Liver (tissue), 9 donors: ENCODE results near the gene TSEN2. TPM values are rescaled to one million over a fixed set of nuclear protein-coding genes. Genes with fewer than 3 reads are reported as not detected.

ENCODE experiments used
- DNase-seq: peaks from one replicate; pipeline ENCODE4 v3.0.0-alpha.2; 2017; ENCODE audit warnings: low spot score
- H3K27ac ChIP-seq, 2 donors: one replicate each; pipeline ENCODE4 v1.7.0; 2013; ENCODE audit warnings: inconsistent platforms in 2 of 2, low read length in 2 of 2, control low read depth in 1 of 2, low read depth in 1 of 2, mild to moderate bottlenecking in 1 of 2
- H3K27me3 ChIP-seq, 4 donors: one replicate each; pipeline versions ENCODE4 v1.6.1 to v1.7.0; 2013; ENCODE audit warnings: low read length in 3 of 4, inconsistent platforms in 1 of 4, mild to moderate bottlenecking in 1 of 4, moderate library complexity in 1 of 4; ENCODE audit not compliant: control insufficient read depth in 4 of 4, insufficient read depth in 4 of 4
- H3K36me3 ChIP-seq, 4 donors: one replicate each; pipeline versions ENCODE4 v1.6.1 to v1.7.0; 2013; ENCODE audit warnings: low read length in 3 of 4, mild to moderate bottlenecking in 3 of 4, low read depth in 1 of 4, moderate library complexity in 1 of 4; ENCODE audit not compliant: control insufficient read depth in 4 of 4, insufficient read depth in 3 of 4
- H3K4me1 ChIP-seq, 4 donors: one replicate each; pipeline versions ENCODE4 v1.6.1 to v1.7.0; 2013; ENCODE audit warnings: low read length in 3 of 4, mild to moderate bottlenecking in 3 of 4, moderate library complexity in 1 of 4; ENCODE audit not compliant: control insufficient read depth in 4 of 4, insufficient read depth in 4 of 4
- H3K4me3 ChIP-seq, 3 donors: one replicate each; pipeline versions ENCODE4 v1.6.1 to v1.7.0; 2013; ENCODE audit warnings: low read length in 3 of 3, control low read depth in 1 of 3, low read depth in 1 of 3, mild to moderate bottlenecking in 1 of 3
- H3K9ac ChIP-seq, 2 donors: one replicate each; pipeline ENCODE4 v1.7.0; 2013; ENCODE audit warnings: low read length in 2 of 2, mild to moderate bottlenecking in 2 of 2, moderate library complexity in 2 of 2, control low read depth in 1 of 2, low read depth in 1 of 2
- H3K9me3 ChIP-seq, 4 donors: one replicate each; pipeline versions ENCODE4 v1.6.1 to v1.7.0; 2013; ENCODE audit warnings: low read length in 3 of 4; ENCODE audit not compliant: control insufficient read depth in 4 of 4
- EGR1 ChIP-seq, 2 donors: IDR thresholded peaks; 2 replicates each; pipeline ENCODE4 v1.6.1; 2016 to 2018; ENCODE audit warnings: antibody characterized with exemption in 2 of 2, low read depth in 2 of 2
- FOXA1 ChIP-seq: IDR thresholded peaks from 2 replicates; pipeline ENCODE4 v1.6.1; 2016; ENCODE audit warnings: antibody characterized with exemption
- FOXA2 ChIP-seq: IDR thresholded peaks from 2 replicates; pipeline ENCODE4 v1.6.1; 2016; ENCODE audit warnings: antibody characterized with exemption
- GABPA ChIP-seq, 2 donors: IDR thresholded peaks in 1 of 2; conservative IDR thresholded peaks in 1 of 2; 2 replicates each; pipeline ENCODE4 v1.6.1; 2016; ENCODE audit warnings: antibody characterized with exemption in 2 of 2, mild to moderate bottlenecking in 1 of 2, moderate library complexity in 1 of 2
- HNF4A ChIP-seq, 2 donors: conservative IDR thresholded peaks; 2 replicates each; pipeline ENCODE4 v1.6.1; 2016; ENCODE audit warnings: antibody characterized with exemption in 2 of 2, mild to moderate bottlenecking in 2 of 2
- JUND ChIP-seq, 2 donors: IDR thresholded peaks; 2 replicates each; pipeline ENCODE4 v1.6.1; 2016; ENCODE audit warnings: antibody characterized with exemption in 2 of 2
- NR2F2 ChIP-seq: IDR thresholded peaks from 2 replicates; pipeline ENCODE4 v1.6.1; 2016; ENCODE audit warnings: antibody characterized with exemption
- RAD21 ChIP-seq, 2 donors: IDR thresholded peaks; 2 replicates each; pipeline ENCODE4 v1.6.1; 2016; ENCODE audit warnings: antibody characterized with exemption in 2 of 2, mild to moderate bottlenecking in 2 of 2
- RXRA ChIP-seq, 2 donors: IDR thresholded peaks; 2 replicates each; pipeline ENCODE4 v1.6.1; 2017 to 2018; ENCODE audit warnings: antibody characterized with exemption in 2 of 2, mild to moderate bottlenecking in 1 of 2
- SP1 ChIP-seq: IDR thresholded peaks from 2 replicates; pipeline ENCODE4 v1.6.1; 2018; ENCODE audit warnings: antibody characterized with exemption, mild to moderate bottlenecking
- TAF1 ChIP-seq: conservative IDR thresholded peaks from 2 replicates; pipeline ENCODE4 v1.6.1; 2016; ENCODE audit warnings: antibody characterized with exemption, mild to moderate bottlenecking
- YY1 ChIP-seq: IDR thresholded peaks from 2 replicates; pipeline ENCODE4 v1.6.1; 2016; ENCODE audit warnings: antibody characterized with exemption, mild to moderate bottlenecking
- WGBS: extraction: QIAGEN DNeasy Blood & Tissue Kit; methylation state at CpG from one replicate; pipeline ENCODE4 v1.1.7; 2013; 5-methylcytosine and 5-hydroxymethylcytosine counted together
- polyA plus RNA-seq, 2 donors: library from polyadenylated mRNA; stranded (reverse) in 1 of 2; unstranded in 1 of 2; fragments of 200-250 nt in 1 of 2; fragments of >200 nt in 1 of 2; fragmentation: Nextera tagmentation in 1 of 2; extraction: Ambion mirVana in 1 of 2; gene quantifications; one replicate each; pipeline versions ENCODE4 v1.2.1 to v1.2.3, GENCODE V29; 2013 to 2015
- total RNA-seq, 2 donors: library from RNA; depleted of rRNA; stranded (reverse); fragments of >200 nt; gene quantifications; one replicate each; pipeline ENCODE4 v1.2.3, GENCODE V29; 2014
- TF ChIP-seq, protein P1 (sequence below): IDR thresholded peaks from 2 replicates; pipeline ENCODE4 v1.6.1; 2016; ENCODE audit warnings: antibody characterized with exemption
- TF ChIP-seq, protein P2 (sequence below): fragments of 150-350 bp; IDR thresholded peaks from 2 replicates; pipeline ENCODE4 v1.5.1; 2017; ENCODE audit warnings: improper control_type of control experiment, low read depth, low read length; ENCODE audit not compliant: missing input control
- TF ChIP-seq, protein P3 (sequence below): IDR thresholded peaks from 2 replicates; pipeline ENCODE4 v1.6.1; 2016; ENCODE audit warnings: antibody characterized with exemption
- TF ChIP-seq, protein P4 (sequence below): IDR thresholded peaks from 2 replicates; pipeline ENCODE4 v1.6.1; 2016; ENCODE audit warnings: antibody characterized with exemption, mild to moderate bottlenecking
- donor health status: healthy.
- donor health status: healthy.
- donor health status: healthy.
- donor health status: healthy.
- donor health status: healthy.

TSEN2 gene
- total and polyA plus RNA-seq, 4 donors, result 4.1 to 14.1 (median 6.9) TPM

DNA sequence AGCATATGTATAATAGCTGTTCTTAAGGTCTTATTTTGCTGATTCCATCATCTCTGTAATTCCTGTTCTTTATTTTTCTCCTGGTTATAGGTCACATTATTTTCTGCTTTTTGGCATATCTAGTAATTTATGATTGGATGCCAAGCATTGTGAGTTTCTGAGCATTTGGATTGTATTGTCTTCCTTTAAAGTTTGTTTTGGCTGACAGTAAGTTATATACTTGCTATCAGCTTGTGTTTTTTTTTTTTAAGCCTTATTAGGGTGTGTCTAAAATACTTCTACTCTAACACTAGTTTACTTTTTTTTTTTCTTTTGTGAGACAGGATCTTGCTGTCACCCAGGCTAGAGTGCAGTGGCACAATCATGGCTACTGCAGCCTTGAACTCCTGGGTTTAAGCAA is 82.7 kb downstream of the TSEN2 start:
- Histone ChIP-seq H3K27ac (no peak overlapping the region), H3K9me3 (no peaks in the 10 kb centered on the region), H3K27me3 (no peaks in the 10 kb centered on the region), H3K36me3 (peaks cover 7 to 24% (median 21%) of the 10 kb centered on the region in 4 donors), H3K4me1 (no peaks in the 10 kb centered on the region), H3K4me3 (no peak overlapping the region), H3K9ac (no peak overlapping the region)
- TF ChIP-seq, protein P1, sequence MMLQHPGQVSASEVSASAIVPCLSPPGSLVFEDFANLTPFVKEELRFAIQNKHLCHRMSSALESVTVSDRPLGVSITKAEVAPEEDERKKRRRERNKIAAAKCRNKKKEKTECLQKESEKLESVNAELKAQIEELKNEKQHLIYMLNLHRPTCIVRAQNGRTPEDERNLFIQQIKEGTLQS, result no peak
- no peak for TF ChIP-seq GABPA (IDR thresholded peaks at IDR 0.05 in 1 of 2, conservative IDR thresholded peaks at IDR 0.05 in 1 of 2)
- TF ChIP-seq, protein P2, sequence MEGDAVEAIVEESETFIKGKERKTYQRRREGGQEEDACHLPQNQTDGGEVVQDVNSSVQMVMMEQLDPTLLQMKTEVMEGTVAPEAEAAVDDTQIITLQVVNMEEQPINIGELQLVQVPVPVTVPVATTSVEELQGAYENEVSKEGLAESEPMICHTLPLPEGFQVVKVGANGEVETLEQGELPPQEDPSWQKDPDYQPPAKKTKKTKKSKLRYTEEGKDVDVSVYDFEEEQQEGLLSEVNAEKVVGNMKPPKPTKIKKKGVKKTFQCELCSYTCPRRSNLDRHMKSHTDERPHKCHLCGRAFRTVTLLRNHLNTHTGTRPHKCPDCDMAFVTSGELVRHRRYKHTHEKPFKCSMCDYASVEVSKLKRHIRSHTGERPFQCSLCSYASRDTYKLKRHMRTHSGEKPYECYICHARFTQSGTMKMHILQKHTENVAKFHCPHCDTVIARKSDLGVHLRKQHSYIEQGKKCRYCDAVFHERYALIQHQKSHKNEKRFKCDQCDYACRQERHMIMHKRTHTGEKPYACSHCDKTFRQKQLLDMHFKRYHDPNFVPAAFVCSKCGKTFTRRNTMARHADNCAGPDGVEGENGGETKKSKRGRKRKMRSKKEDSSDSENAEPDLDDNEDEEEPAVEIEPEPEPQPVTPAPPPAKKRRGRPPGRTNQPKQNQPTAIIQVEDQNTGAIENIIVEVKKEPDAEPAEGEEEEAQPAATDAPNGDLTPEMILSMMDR, result no peak
- no peak for TF ChIP-seq SP1
- no peak for TF ChIP-seq RXRA (IDR thresholded peaks at IDR 0.05)
- TF ChIP-seq, protein P3, sequence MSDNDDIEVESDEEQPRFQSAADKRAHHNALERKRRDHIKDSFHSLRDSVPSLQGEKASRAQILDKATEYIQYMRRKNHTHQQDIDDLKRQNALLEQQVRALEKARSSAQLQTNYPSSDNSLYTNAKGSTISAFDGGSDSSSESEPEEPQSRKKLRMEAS, result no peak
- DNase-seq, result no peak

DNA sequence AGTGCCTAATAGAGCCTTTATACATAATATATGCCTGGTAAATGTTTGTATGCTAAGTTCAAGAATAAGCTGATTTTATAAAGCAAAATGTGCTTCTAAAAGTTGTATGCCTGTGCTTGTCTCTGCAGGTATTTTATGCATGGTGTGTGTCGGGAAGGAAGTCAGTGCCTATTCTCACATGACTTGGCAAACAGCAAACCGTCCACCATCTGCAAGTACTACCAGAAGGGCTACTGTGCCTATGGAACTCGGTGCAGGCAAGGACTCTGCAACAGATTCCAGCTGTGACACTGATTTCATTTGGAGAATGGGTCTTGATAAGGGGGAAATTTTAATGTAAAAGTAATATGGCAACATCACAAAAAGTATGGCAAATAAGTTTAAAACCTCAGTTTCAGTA is 84.5 kb downstream of the TSEN2 start:
- no peak overlapping the region for H3K9ac ChIP-seq
- WGBS, result 94% methylated on average over 3 of the region's 3 CpGs

More for the DNA sequence above, 84.5 kb downstream of the TSEN2 start:
- H3K27ac ChIP-seq, result no peak overlapping the region
- H3K4me1 ChIP-seq, result no peaks in the 10 kb centered on the region
- no peaks in the 10 kb centered on the region for H3K9me3 ChIP-seq
- TF ChIP-seq RXRA (IDR thresholded peaks at IDR 0.05) (no peak), YY1 (no peak), RAD21 (IDR thresholded peaks at IDR 0.05) (no peak), FOXA1 (no peak), TAF1 (no peak), JUND (IDR thresholded peaks at IDR 0.05) (no peak), HNF4A (conservative IDR thresholded peaks at IDR 0.05) (no peak), FOXA2 (no peak), SP1 (no peak), EGR1 (IDR thresholded peaks at IDR 0.05; ENCODE audit: low read depth in 2 of 2) (no peak), NR2F2 (no peak)
- TF ChIP-seq, protein P4, sequence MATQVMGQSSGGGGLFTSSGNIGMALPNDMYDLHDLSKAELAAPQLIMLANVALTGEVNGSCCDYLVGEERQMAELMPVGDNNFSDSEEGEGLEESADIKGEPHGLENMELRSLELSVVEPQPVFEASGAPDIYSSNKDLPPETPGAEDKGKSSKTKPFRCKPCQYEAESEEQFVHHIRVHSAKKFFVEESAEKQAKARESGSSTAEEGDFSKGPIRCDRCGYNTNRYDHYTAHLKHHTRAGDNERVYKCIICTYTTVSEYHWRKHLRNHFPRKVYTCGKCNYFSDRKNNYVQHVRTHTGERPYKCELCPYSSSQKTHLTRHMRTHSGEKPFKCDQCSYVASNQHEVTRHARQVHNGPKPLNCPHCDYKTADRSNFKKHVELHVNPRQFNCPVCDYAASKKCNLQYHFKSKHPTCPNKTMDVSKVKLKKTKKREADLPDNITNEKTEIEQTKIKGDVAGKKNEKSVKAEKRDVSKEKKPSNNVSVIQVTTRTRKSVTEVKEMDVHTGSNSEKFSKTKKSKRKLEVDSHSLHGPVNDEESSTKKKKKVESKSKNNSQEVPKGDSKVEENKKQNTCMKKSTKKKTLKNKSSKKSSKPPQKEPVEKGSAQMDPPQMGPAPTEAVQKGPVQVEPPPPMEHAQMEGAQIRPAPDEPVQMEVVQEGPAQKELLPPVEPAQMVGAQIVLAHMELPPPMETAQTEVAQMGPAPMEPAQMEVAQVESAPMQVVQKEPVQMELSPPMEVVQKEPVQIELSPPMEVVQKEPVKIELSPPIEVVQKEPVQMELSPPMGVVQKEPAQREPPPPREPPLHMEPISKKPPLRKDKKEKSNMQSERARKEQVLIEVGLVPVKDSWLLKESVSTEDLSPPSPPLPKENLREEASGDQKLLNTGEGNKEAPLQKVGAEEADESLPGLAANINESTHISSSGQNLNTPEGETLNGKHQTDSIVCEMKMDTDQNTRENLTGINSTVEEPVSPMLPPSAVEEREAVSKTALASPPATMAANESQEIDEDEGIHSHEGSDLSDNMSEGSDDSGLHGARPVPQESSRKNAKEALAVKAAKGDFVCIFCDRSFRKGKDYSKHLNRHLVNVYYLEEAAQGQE, result no peak
- TF ChIP-seq, protein P2, result no peak
- TF ChIP-seq, protein P3, result no peak
- TF ChIP-seq, protein P1, result no peak
- no peak overlapping the region for H3K4me3 ChIP-seq
- peaks cover 8 to 34% (median 32%) of the 10 kb centered on the region in 4 donors for H3K36me3 ChIP-seq
- no peak for DNase-seq
- H3K27me3 ChIP-seq, result no peaks in the 10 kb centered on the region
